Upper lobe of left lung (tissue), 4 donors: ENCODE measurements around the gene SLC25A53.

Source experiments
- EP300 ChIP-seq, 4 donors: sonication (generic); formaldehyde crosslinking; IDR thresholded peaks; one replicate each; pipeline ENCODE4 v1.5.1; 2017; ENCODE audit warnings: antibody characterized with exemption in 4 of 4, control low read depth in 2 of 4
- POLR2A ChIP-seq, 4 donors: fragments of 450-650 bp; IDR thresholded peaks; one replicate each; pipeline ENCODE4 v1.5.1; 2016 to 2017; ENCODE audit warnings: antibody characterized with exemption in 4 of 4, mild to moderate bottlenecking in 2 of 4
- POLR2AphosphoS5 ChIP-seq, 2 donors: sonication (generic); formaldehyde crosslinking; IDR thresholded peaks; one replicate each; pipeline ENCODE4 v1.5.1; 2017; ENCODE audit warnings: antibody characterized with exemption in 2 of 2

DNA sequence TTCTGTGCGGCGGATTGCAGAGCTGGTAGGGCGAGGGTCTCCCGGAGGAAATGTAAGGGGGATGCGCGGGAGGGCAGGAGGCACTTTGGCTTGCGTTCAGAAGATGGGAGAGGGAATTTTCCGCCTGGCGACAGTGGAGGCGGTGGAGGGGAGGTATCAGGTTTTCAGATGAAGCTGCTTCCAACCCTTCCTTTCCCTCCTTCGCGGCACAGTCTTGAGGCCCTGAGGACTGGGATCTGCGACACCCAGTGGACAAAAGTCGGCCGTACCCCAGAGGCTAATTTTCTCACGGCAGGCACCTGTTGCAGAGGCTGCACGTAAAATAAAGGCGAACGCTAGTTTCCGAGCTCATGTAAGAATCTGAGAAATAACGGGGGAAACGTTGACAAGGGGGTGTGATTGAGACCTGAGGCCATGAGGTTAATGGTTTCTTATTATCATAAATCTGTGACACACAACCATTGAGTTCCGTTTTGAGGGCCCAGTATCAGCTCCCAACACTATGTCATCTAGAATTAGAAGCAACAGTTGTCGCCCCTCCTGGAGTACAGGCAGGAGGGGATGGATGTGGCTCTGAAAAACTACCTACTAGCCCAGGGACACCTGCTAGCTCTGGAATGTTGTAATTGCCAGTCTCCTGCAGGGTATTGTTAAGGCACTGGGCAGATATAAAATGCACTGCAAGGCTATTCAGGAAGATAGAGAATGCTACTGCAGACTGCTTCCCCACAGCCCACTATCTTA lies 43.4 kb downstream of the SLC25A53 start:
- no peak for TF ChIP-seq EP300 (IDR thresholded peaks at IDR 0.05)
- no peak for TF ChIP-seq POLR2A (IDR thresholded peaks at IDR 0.05)
- no peak for TF ChIP-seq POLR2AphosphoS5 (IDR thresholded peaks at IDR 0.05)
